DOHH2 (cell line): ENCODE data around the gene FOXG1.

Experiments
- H3F3A ChIP-seq: fragments of 200-600 bp; sonication (generic), shearing (Covaris generic); 2 replicates; pipeline ENCODE4 v1.6.0; 2016; ENCODE audit warnings: antibody characterized with exemption, mild to moderate bottlenecking; ENCODE audit not compliant: control insufficient read depth, insufficient read depth
- H3K27ac ChIP-seq: fragments of 200-600 bp; sonication (generic); 2 replicates; pipeline ENCODE4 v1.5.1; 2014; ENCODE audit warnings: low read depth, mild to moderate bottlenecking, low read length, moderate library complexity
- H3K27me3 ChIP-seq: fragments of 200-600 bp; sonication (generic); 2 replicates; pipeline ENCODE4 v1.6.1; 2014; ENCODE audit warnings: mild to moderate bottlenecking, low read length, mixed read lengths; ENCODE audit not compliant: control insufficient read depth
- H3K36me3 ChIP-seq: fragments of 200-600 bp; sonication (generic); 2 replicates; pipeline ENCODE4 v1.6.1; 2014; ENCODE audit warnings: mild to moderate bottlenecking, low read length, moderate library complexity, mixed read lengths; ENCODE audit not compliant: control insufficient read depth
- H3K4me1 ChIP-seq: fragments of 200-600 bp; sonication (generic); 2 replicates; pipeline ENCODE4 v1.6.1; 2014; ENCODE audit warnings: mild to moderate bottlenecking, low read length, mixed read lengths; ENCODE audit not compliant: control insufficient read depth
- H3K4me2 ChIP-seq: fragments of 200-600 bp; sonication (generic); 2 replicates; pipeline ENCODE4 v1.6.0; 2014; ENCODE audit warnings: mild to moderate bottlenecking, low read length, moderate library complexity
- H3K4me3 ChIP-seq: fragments of 200-600 bp; sonication (generic); 2 replicates; pipeline ENCODE4 v1.5.1; 2014; ENCODE audit warnings: mild to moderate bottlenecking, low read length, mixed read lengths
- H3K79me2 ChIP-seq: fragments of 200-600 bp; sonication (generic); 2 replicates; pipeline ENCODE4 v1.6.1; 2014; ENCODE audit warnings: mild to moderate bottlenecking, low read length, mixed read lengths; ENCODE audit not compliant: control insufficient read depth
- H3K9me2 ChIP-seq: fragments of 200-600 bp; sonication (generic); replicated peaks from 2 replicates; pipeline ENCODE4 v1.6.1; 2014; ENCODE audit warnings: mild to moderate bottlenecking, low read length, mixed read lengths; ENCODE audit not compliant: control insufficient read depth
- H3K9me3 ChIP-seq: fragments of 200-600 bp; sonication (generic); 2 replicates; pipeline ENCODE4 v1.6.1; 2014; ENCODE audit warnings: antibody characterized with exemption, low read length, mixed read lengths; ENCODE audit not compliant: control insufficient read depth, insufficient read depth
- H4K20me1 ChIP-seq: fragments of 200-600 bp; sonication (generic); 2 replicates; pipeline ENCODE4 v1.6.0; 2014; ENCODE audit warnings: low read depth, mild to moderate bottlenecking, antibody characterized with exemption, low read length, moderate library complexity; ENCODE audit not compliant: control insufficient read depth, insufficient read depth
- CTCF ChIP-seq: fragments of 200-600 bp; sonication (generic); IDR thresholded peaks from one replicate; pipeline ENCODE4 v1.5.1; 2014; ENCODE audit warnings: antibody characterized with exemption, mild to moderate bottlenecking, low read depth, low read length; ENCODE audit not compliant: poor library complexity, severe bottlenecking
- EZH2phosphoT487 ChIP-seq: fragments of 200-600 bp; sonication (generic); IDR thresholded peaks from 2 replicates; pipeline ENCODE4 v1.6.1; 2017; ENCODE audit warnings: borderline replicate concordance, mild to moderate bottlenecking, antibody characterized with exemption, low read length, moderate library complexity, mixed read lengths

FOXG1 gene

GRCh38 chr14:28769276-28769880 lies 2.8 kb downstream of the FOXG1 start:
- Histone ChIP-seq H3K79me2 (no peaks in the 10 kb centered on the region), H3K4me1 (no peaks in the 10 kb centered on the region), H4K20me1 (no peaks in the 10 kb centered on the region), H3F3A (no peaks in the 10 kb centered on the region), H3K36me3 (no peaks in the 10 kb centered on the region), H3K27ac (no peak overlapping the region), H3K4me3 (no peak overlapping the region), H3K9me3 (peaks cover 18% of the 10 kb centered on the region; the same call in 1 of the 2 replicates), H3K27me3 (no peaks in the 10 kb centered on the region), H3K4me2 (no peak overlapping the region), H3K9me2 (no peaks in the 10 kb centered on the region)
- TF ChIP-seq EZH2phosphoT487 = no peak
- TF ChIP-seq CTCF = no peak

GRCh38 chr14:28770061-28770460 lies 3.5 kb downstream of the FOXG1 start:
- Histone ChIP-seq H3K36me3 (no peaks in the 10 kb centered on the region), H3K4me2 (no peak overlapping the region), H3K27ac (no peak overlapping the region), H3F3A (no peaks in the 10 kb centered on the region), H3K27me3 (no peaks in the 10 kb centered on the region), H3K4me1 (no peaks in the 10 kb centered on the region), H3K9me3 (peaks cover 21% of the 10 kb centered on the region; the same call in 1 of the 2 replicates), H3K79me2 (no peaks in the 10 kb centered on the region), H3K9me2 (no peaks in the 10 kb centered on the region), H4K20me1 (no peaks in the 10 kb centered on the region), H3K4me3 (no peak overlapping the region)
- TF ChIP-seq CTCF (no peak), EZH2phosphoT487 (no peak)

GRCh38 chr14:28770630-28771029 lies 4.0 kb downstream of the FOXG1 start:
- Histone ChIP-seq H3K9me2 (no peaks in the 10 kb centered on the region), H3K4me2 (no peak overlapping the region), H3K79me2 (no peaks in the 10 kb centered on the region), H3K9me3 (peaks cover 20% of the 10 kb centered on the region; the same call in 1 of the 2 replicates), H4K20me1 (no peaks in the 10 kb centered on the region), H3F3A (no peaks in the 10 kb centered on the region), H3K27ac (no peak overlapping the region), H3K27me3 (no peaks in the 10 kb centered on the region), H3K4me3 (no peak overlapping the region), H3K36me3 (no peaks in the 10 kb centered on the region), H3K4me1 (no peaks in the 10 kb centered on the region)
- TF ChIP-seq CTCF (no peak), EZH2phosphoT487 (no peak)
